DOHH2 (cell line): Measurements from ENCODE around the gene ARHGEF26.

Experiments
- CTCF ChIP-seq: fragments of 200-600 bp; sonication (generic); IDR thresholded peaks from one replicate; pipeline ENCODE4 v1.5.1; 2014; ENCODE audit warnings: antibody characterized with exemption, mild to moderate bottlenecking, low read depth, low read length; ENCODE audit not compliant: poor library complexity, severe bottlenecking
- EZH2phosphoT487 ChIP-seq: fragments of 200-600 bp; sonication (generic); IDR thresholded peaks from 2 replicates; pipeline ENCODE4 v1.6.1; 2017; ENCODE audit warnings: borderline replicate concordance, mild to moderate bottlenecking, antibody characterized with exemption, low read length, moderate library complexity, mixed read lengths

- no peak for TF ChIP-seq CTCF
- no peak for TF ChIP-seq EZH2phosphoT487
Measured at GRCh38 chr3:154151969-154152368, 30.8 kb downstream of the ARHGEF26 start.
